Suprapubic skin (tissue), 4 donors: Measurements from ENCODE around the gene DNAH12.

ENCODE experiments used
- CTCF ChIP-seq, 2 donors: fragments of 200-600 bp in 1 of 2; fragments of 450-650 bp in 1 of 2; sonication (generic) in 1 of 2; IDR thresholded peaks; one replicate each; pipeline ENCODE4 v1.5.1; 2016 to 2019; ENCODE audit warnings: antibody characterized with exemption in 2 of 2, mild to moderate bottlenecking in 1 of 2, moderate library complexity in 1 of 2
- EP300 ChIP-seq: sonication (generic); formaldehyde crosslinking; IDR thresholded peaks from one replicate; pipeline ENCODE4 v1.6.1; 2017; ENCODE audit warnings: antibody characterized with exemption
- POLR2A ChIP-seq, 2 donors: fragments of 450-650 bp; IDR thresholded peaks; one replicate each; pipeline ENCODE4 v1.6.1; 2017; ENCODE audit warnings: antibody characterized with exemption in 2 of 2, mild to moderate bottlenecking in 2 of 2, moderate library complexity in 2 of 2
- POLR2AphosphoS5 ChIP-seq, 3 donors: sonication (generic); formaldehyde crosslinking; IDR thresholded peaks; one replicate each; pipeline ENCODE4 v1.6.1; 2017; ENCODE audit warnings: antibody characterized with exemption in 3 of 3

GRCh38 chr3:57575966-57576626 is 32.0 kb upstream of the DNAH12 start:
- no peak for TF ChIP-seq CTCF (IDR thresholded peaks at IDR 0.05)
- TF ChIP-seq POLR2A (IDR thresholded peaks at IDR 0.05) = no peak
- TF ChIP-seq POLR2AphosphoS5 (IDR thresholded peaks at IDR 0.05) = no peak
- no peak for TF ChIP-seq EP300
